A673 (cell line): Measurements from ENCODE around the gene NCEH1. TPM values are rescaled to one million over a fixed set of nuclear protein-coding genes. Genes with fewer than 3 reads are reported as not detected.

Experiments used
- BruUV-seq: library from RNA; stranded (reverse); fragments of 400-500 nt; replicated peaks from 2 replicates; lab custom pipeline; 2021; lab: Mats Ljungman, UMichigan
- CTCF ChIA-PET: fragments of 300-600 bp; sonication (Branson Sonifier 250); formaldehyde crosslinking; loops from one replicate; lab custom pipeline; 2022; ENCODE audit warnings: antibody characterized with exemption; lab: Charles Lee
- POLR2A ChIA-PET: fragments of 300-600 bp; sonication (Branson Sonifier 250); formaldehyde crosslinking; loops from one replicate; lab custom pipeline; 2022; ENCODE audit warnings: antibody characterized with exemption; ENCODE audit not compliant: low non-redundant PET; lab: Charles Lee
- DNase-seq: peaks from one replicate; pipeline ENCODE4 v3.0.0-alpha.2; 2015; ENCODE audit warnings: low spot score
- H3K27ac ChIP-seq: fragments of 200-600 bp; sonication (generic); 2 replicates; pipeline ENCODE4 v1.5.1; 2016; ENCODE audit warnings: mixed run types, low read depth, mild to moderate bottlenecking, mixed read lengths, antibody characterized with exemption, low read length; ENCODE audit not compliant: poor library complexity, severe bottlenecking
- H3K27me3 ChIP-seq: fragments of 200-600 bp; sonication (generic); replicated peaks from 2 replicates; pipeline ENCODE4 v1.6.1; 2017; ENCODE audit warnings: mixed run types, low read depth, mild to moderate bottlenecking, mixed read lengths, antibody characterized with exemption, low read length; ENCODE audit not compliant: insufficient read depth, poor library complexity
- H3K36me3 ChIP-seq: fragments of 200-600 bp; sonication (generic); 2 replicates; pipeline ENCODE4 v1.6.1; 2016; ENCODE audit warnings: mixed run types, mild to moderate bottlenecking, mixed read lengths, antibody characterized with exemption, low read length; ENCODE audit not compliant: insufficient read depth, poor library complexity, severe bottlenecking
- H3K4me1 ChIP-seq: fragments of 200-600 bp; sonication (generic); 2 replicates; pipeline ENCODE4 v1.6.1; 2017; ENCODE audit warnings: mixed run types, mild to moderate bottlenecking, mixed read lengths, antibody characterized with exemption, low read length; ENCODE audit not compliant: insufficient read depth, poor library complexity, severe bottlenecking
- H3K4me3 ChIP-seq: fragments of 200-600 bp; sonication (generic); 2 replicates; pipeline ENCODE4 v1.5.1; 2016; ENCODE audit warnings: low read depth, mixed run types, mild to moderate bottlenecking, mixed read lengths, low read length; ENCODE audit not compliant: poor library complexity, severe bottlenecking
- H3K9me3 ChIP-seq: fragments of 200-600 bp; sonication (generic); 2 replicates; pipeline ENCODE4 v1.6.1; 2016; ENCODE audit warnings: mixed run types, low read depth, mild to moderate bottlenecking, mixed read lengths, antibody characterized with exemption, low read length; ENCODE audit not compliant: poor library complexity, severe bottlenecking
- CTCF ChIP-seq: fragments of 300-800, 200-600 bp; sonication (generic); conservative IDR thresholded peaks from 2 replicates; pipeline ENCODE4 v1.5.1; 2017; ENCODE audit warnings: low read depth, mild to moderate bottlenecking, antibody characterized with exemption, low read length, moderate library complexity, mixed read lengths
- EZH2 ChIP-seq: fragments of 200-600 bp; sonication (generic); IDR thresholded peaks from 2 replicates; pipeline ENCODE4 v1.6.1; 2017; ENCODE audit warnings: borderline replicate concordance, low read depth, mild to moderate bottlenecking, mixed read lengths, antibody characterized with exemption, low read length; ENCODE audit not compliant: poor library complexity, severe bottlenecking
- intact Hi-C: fragments of 100-400 bp; cut with micrococcal nuclease; formaldehyde crosslinking; loops from one replicate; pipeline ENCODE4 v1.10.0; 2022; ENCODE audit not compliant: unreplicated experiment
- total RNA-seq: library from RNA; stranded (reverse); gene quantifications from 2 replicates; pipeline ENCODE4 v1.2.3, GENCODE V29; 2021

NCEH1 gene
- total RNA-seq, 1 experiment from 2014 or later, result 3.5 TPM

DNA sequence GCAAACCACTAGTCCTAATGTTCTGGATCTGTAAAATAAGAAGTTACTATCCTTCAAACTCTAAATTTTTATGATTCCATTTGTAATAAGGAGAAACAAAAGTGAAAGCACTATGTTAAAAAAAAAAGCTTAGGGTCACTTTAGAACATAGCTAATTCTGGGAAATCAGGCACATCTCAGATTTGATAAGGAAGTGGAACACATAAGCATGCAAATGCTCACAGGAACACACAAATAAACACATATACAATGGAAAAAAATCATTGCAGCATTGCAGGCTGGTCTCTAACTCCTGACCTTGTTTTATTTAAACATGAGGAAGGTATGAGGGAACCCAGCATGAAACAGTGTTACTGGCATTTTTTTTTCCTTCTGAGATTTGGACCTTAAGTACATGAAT is 124.4 kb downstream of the NCEH1 start:
- no peaks in the 10 kb centered on the region for H3K9me3 ChIP-seq
- DNase-seq, result no peak
- BruUV-seq, result no TSS peak
- ChIA-PET POLR2A (no interaction called here), CTCF (no interaction called here)
- H3K27me3 ChIP-seq, result no peaks in the 10 kb centered on the region
- TF ChIP-seq CTCF (no peak), EZH2 (no peak)
- H3K4me3 ChIP-seq, result no peak overlapping the region
- H3K36me3 ChIP-seq, result no peaks in the 10 kb centered on the region
- H3K27ac ChIP-seq, result no peak overlapping the region
- H3K4me1 ChIP-seq, result no peaks in the 10 kb centered on the region
- intact Hi-C loops, result no loop called here

GRCh38 chr3:172585954-172586353 is 124.9 kb downstream of the NCEH1 start:
- intact Hi-C loops, result no loop called here
- no peaks in the 10 kb centered on the region for H3K4me1 ChIP-seq

GRCh38 chr3:172582712-172583111 is 128.2 kb downstream of the NCEH1 start:
- intact Hi-C loops, result no loop called here
- POLR2A ChIA-PET, result no interaction called here
- no peak for DNase-seq
- no peaks in the 10 kb centered on the region for H3K36me3 ChIP-seq
- BruUV-seq, result no TSS peak
- CTCF ChIA-PET, result no interaction called here
- no peak overlapping the region for H3K4me3 ChIP-seq
- no peaks in the 10 kb centered on the region for H3K4me1 ChIP-seq
- no peaks in the 10 kb centered on the region for H3K27me3 ChIP-seq
- H3K27ac ChIP-seq, result no peak overlapping the region
- no peaks in the 10 kb centered on the region for H3K9me3 ChIP-seq
- TF ChIP-seq CTCF (no peak), EZH2 (no peak)

More at GRCh38 chr3:172585954-172586353, 124.9 kb downstream of the NCEH1 start:
- BruUV-seq, result no TSS peak
- no peak for DNase-seq
- Histone ChIP-seq H3K27ac (no peak overlapping the region), H3K27me3 (no peaks in the 10 kb centered on the region), H3K36me3 (no peaks in the 10 kb centered on the region), H3K4me3 (no peak overlapping the region), H3K9me3 (no peaks in the 10 kb centered on the region)
- POLR2A ChIA-PET, result no interaction called here
- CTCF ChIA-PET, result no interaction called here
- TF ChIP-seq CTCF (no peak), EZH2 (no peak)
